AG09319 (cell line): ENCODE results near the gene CD163L1.
"Not testable (repeated sequence)": the region's sequence is repeated elsewhere in the genome, so short reads cannot be mapped to it uniquely, and the experiment has no call there.

Source experiments
- DNase-seq: peaks from one replicate; pipeline ENCODE4 v3.0.0-alpha.2; 2010; ENCODE audit warnings: low read depth; ENCODE audit errors: extremely low read depth
- CTCF ChIP-seq: IDR thresholded peaks from 2 replicates; pipeline ENCODE4 v1.5.1; 2011; ENCODE audit warnings: low read depth, mild to moderate bottlenecking, inconsistent platforms, low read length, moderate library complexity

Gene CD163L1

DNA sequence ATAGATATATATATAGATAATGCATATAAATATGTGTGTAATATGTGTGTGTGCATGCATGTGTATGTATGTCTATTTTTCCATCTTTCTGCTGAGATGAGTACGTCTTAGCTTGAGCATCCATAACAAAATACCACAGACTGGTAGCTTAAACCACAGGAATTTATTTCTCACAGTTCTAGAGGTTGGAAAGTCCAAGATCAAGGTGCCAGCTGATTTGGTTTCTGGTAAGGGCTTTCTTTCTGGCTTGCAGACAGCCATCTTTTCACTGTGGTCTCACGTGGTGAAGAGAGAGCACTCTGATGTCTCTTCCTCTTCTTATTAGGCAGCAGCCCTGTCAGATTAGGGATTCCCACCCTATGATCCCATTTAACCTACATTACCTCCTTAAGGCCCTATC lies 92.8 kb downstream of the CD163L1 start:
- no peak for DNase-seq
- no peak for TF ChIP-seq CTCF

DNA sequence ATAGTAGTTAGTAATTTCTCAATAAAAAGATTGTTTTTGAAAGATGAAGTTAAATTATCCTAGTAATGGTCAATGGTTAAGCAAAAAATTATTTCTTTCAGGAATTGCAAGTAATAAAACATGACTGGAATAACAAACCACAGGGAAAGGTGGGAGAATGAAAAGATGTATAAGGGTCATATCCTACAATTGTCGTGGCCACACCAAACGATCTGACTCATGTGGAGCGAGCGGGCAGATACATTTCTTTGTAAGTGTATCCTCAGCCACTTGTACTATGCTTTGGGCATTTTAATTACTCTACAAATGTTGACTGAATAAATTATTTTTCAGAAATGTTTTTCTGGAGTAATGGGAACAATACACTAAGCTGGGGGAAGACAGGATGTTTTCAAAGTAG lies 94.5 kb downstream of the CD163L1 start:
- DNase-seq, result no peak
- TF ChIP-seq CTCF, result no peak

DNA sequence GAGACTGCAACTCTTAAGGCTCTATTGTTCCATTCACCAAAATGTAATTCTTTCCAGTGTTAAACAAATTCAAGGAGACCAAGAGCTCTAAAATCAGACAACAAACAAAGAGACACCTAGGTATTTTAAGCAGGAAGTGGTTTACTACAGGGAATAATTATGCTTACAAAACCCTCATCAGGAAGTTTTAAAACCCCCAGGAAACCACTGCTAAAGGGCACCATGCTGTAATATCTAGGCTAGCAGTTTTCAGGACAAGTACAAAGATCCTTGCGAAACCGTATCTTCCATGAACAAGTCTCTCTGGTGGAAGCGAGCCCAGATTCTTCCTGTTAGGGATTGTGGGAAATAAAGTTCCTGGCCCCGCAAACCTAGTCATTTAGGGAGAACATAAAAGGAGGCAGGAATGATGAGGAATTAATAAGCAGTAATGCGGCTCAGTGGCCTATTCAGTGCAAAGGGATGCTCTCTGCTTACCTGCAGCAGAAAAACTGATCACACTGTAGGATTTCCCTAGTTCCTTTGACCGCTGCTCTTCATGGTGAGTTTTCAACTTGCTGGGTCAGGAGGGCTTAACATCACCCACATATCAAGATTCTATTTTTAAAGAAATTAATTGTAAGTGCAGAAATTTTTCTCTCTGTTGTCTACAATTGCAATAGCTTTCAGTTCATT lies 97.3 kb downstream of the CD163L1 start:
- no peak for DNase-seq
- TF ChIP-seq CTCF, result no peak

GRCh38 chr12:7344833-7345606 lies 98.9 kb downstream of the CD163L1 start:
- no peak for TF ChIP-seq CTCF
- DNase-seq, result no peak

- TF ChIP-seq CTCF, result no peak
- DNase-seq, result no peak
Measured at GRCh38 chr12:7339675-7340074, 104.3 kb downstream of the CD163L1 start.

DNA sequence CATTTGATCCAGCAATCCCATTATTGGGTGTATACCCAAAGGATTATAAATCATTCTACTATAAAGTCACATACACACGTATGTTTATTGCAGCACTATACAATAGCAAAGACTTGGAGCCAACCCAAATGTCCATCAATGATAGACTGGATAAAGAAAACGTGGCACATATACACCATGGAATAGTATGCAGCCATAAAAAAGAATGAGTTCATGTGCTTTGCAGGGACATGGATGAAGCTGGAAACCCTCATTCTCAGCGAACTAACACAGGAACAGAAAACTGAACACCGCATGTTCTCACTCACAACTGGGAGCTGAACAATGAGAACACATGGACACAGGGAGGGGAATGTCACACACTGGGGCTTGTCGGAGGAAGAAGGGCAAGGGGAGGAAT lies 106.2 kb downstream of the CD163L1 start:
- DNase-seq, result not testable (repeated sequence)

DNA sequence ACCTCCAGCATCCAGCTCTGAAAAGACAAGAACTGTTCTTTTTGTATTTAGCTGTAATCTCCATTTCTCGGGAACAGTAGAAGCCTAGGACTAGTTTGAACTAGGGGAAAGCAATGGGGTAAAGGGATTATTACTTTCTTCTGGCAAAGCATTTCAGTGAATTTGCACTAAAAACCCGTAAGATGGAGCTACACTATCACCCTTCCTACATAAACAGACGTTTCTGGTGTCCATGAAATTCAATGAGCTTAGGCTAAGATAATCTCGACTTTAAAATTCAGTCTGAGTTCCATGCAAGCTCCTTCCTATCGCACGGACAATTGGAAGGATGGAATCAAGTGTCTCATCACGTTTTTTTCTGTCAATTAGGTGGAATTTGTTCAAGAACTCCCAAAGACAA lies 116.0 kb downstream of the CD163L1 start:
- DNase-seq, result no peak
- no peak for TF ChIP-seq CTCF
